GM13976 (cell line): ENCODE results near the gene CTPS2.
"Not testable (repeated sequence)": the region's sequence is repeated elsewhere in the genome, so short reads cannot be mapped to it uniquely, and the experiment has no call there.

Source experiments
- DNase-seq: peaks from one replicate; pipeline ENCODE4 v3.0.0; 2012; ENCODE audit warnings: low spot score
- CTCF ChIP-seq: IDR thresholded peaks from 2 replicates; pipeline ENCODE4 v1.5.1; 2012; ENCODE audit warnings: borderline replicate concordance, mild to moderate bottlenecking; ENCODE audit not compliant: insufficient read depth; ENCODE audit errors: extremely low read depth, missing control alignments, control extremely low read depth
- in situ Hi-C: fragments of 300-500 bp; cut with MboI; formaldehyde crosslinking; loops from one replicate; pipeline ENCODE4 v1.12.0; 2022; ENCODE audit warnings: low sequenced_read_pairs, mixed read lengths, inconsistent platforms; ENCODE audit not compliant: unreplicated experiment

Gene CTPS2

GRCh38 chrX:16603822-16604221 is 108.6 kb downstream of the CTPS2 start:
- TF ChIP-seq CTCF, result no peak
- DNase-seq, result no peak
- in situ Hi-C loops, result no loop called here

GRCh38 chrX:16603235-16603634 is 109.2 kb downstream of the CTPS2 start:
- DNase-seq, in situ Hi-C loops: not testable (repeated sequence)

GRCh38 chrX:16601885-16602284 is 110.6 kb downstream of the CTPS2 start:
- TF ChIP-seq CTCF, result no peak
- in situ Hi-C loops, result no loop called here
- DNase-seq, result no peak

DNA sequence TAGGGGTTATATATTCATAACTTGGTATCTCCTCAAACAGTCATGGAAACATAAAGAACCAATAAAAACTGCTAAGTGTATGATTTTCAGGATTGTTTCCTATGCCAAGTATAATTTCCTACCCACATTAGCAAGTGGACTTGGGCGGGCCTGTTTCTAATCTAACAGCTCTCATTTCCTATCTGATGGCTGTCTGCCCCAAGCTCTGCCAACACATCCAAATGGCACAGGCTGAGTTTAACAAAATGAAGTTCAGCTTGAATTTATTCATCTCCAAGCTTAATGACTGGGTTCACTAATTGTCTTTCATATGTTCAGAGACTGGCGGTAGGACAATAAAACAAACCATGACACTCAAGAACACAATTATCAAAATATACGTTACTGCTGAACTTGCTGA is 118.0 kb downstream of the CTPS2 start:
- DNase-seq, result no peak
- in situ Hi-C loops, result no loop called here
- TF ChIP-seq CTCF, result no peak

GRCh38 chrX:16593801-16594200 is 118.7 kb downstream of the CTPS2 start:
- no peak for DNase-seq
- TF ChIP-seq CTCF, result no peak
- in situ Hi-C loops, result no loop called here

DNA sequence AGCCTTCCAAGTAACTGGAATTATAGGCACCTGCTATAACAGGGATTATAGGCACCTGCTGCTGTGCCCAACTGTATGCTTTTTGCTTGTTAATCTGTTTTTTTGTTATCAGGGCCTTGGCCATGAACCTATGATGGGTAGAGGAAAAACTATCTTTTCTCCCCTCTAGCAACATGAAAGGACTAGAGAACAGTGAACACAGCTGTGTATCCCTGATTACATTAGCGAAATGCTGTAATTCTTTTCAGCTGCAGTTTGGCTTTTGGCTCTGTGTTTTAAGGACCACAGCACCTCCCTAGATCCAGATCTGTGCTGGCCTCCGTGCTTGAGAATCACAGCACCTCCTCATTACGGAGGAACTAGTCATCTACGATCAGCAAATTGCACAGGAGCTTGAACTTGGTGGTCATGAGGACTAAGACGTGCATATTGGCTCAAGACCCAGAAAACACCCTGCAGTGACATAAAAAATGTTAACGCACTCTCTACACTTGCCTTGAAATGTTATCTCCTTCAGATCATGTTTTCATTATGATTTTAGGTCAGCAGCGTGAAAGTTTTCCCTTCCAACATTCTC is 120.2 kb downstream of the CTPS2 start:
- no peak for DNase-seq
- in situ Hi-C loops, result no loop called here
- TF ChIP-seq CTCF, result no peak

- in situ Hi-C loops, result no loop called here
- DNase-seq, result no peak
- no peak for TF ChIP-seq CTCF
Measured at GRCh38 chrX:16589826-16590225, 122.6 kb downstream of the CTPS2 start.
